Measurements from ENCODE around the gene PRR33.

The PRR33 gene

GRCh38 chr11:1913271-1914060 lies 21.8 kb upstream of the PRR33 start:
- no peak for DNase-seq (ENCODE audit: low read depth)
- no peak overlapping the region for H3K4me3 ChIP-seq (ENCODE audit: low read depth, low read length)
- no peak for TF ChIP-seq CTCF (IDR thresholded peaks at IDR 0.05; ENCODE audit: control insufficient read depth, extremely low read depth, insufficient read depth)

- TF ChIP-seq CTCF (IDR thresholded peaks at IDR 0.05; ENCODE audit: control insufficient read depth, extremely low read depth, insufficient read depth), result no peak
- no peak overlapping the region for H3K4me3 ChIP-seq (ENCODE audit: low read depth, low read length)
- no peak for DNase-seq (ENCODE audit: low read depth)
Observed at GRCh38 chr11:1912289-1912878, 20.7 kb upstream of the PRR33 start.

GRCh38 chr11:1909524-1909923 lies 17.8 kb upstream of the PRR33 start:
- DNase-seq (ENCODE audit: low read depth), result no peak
- no peak overlapping the region for H3K4me3 ChIP-seq (ENCODE audit: low read depth, low read length)
- no peak for TF ChIP-seq CTCF (IDR thresholded peaks at IDR 0.05; ENCODE audit: control insufficient read depth, extremely low read depth, insufficient read depth)

- no peak for DNase-seq (ENCODE audit: low read depth)
- TF ChIP-seq CTCF (IDR thresholded peaks at IDR 0.05; ENCODE audit: control insufficient read depth, extremely low read depth, insufficient read depth), result no peak
- no peak overlapping the region for H3K4me3 ChIP-seq (ENCODE audit: low read depth, low read length)
Observed at GRCh38 chr11:1908618-1909017, 16.9 kb upstream of the PRR33 start.

GRCh38 chr11:1906611-1907423 lies 15.1 kb upstream of the PRR33 start:
- TF ChIP-seq CTCF (IDR thresholded peaks at IDR 0.05; ENCODE audit: control insufficient read depth, extremely low read depth, insufficient read depth), result no peak
- DNase-seq (ENCODE audit: low read depth), result no peak

GRCh38 chr11:1906181-1906580 lies 14.5 kb upstream of the PRR33 start:
- no peak for DNase-seq (ENCODE audit: low read depth)
- TF ChIP-seq CTCF (IDR thresholded peaks at IDR 0.05; ENCODE audit: control insufficient read depth, extremely low read depth, insufficient read depth), result no peak
- no peak overlapping the region for H3K4me3 ChIP-seq (ENCODE audit: low read depth, low read length)

More at GRCh38 chr11:1906611-1907423, 15.1 kb upstream of the PRR33 start:
- no peak overlapping the region for H3K4me3 ChIP-seq (ENCODE audit: low read depth, low read length)

All from LNCaP clone FGC (cell line).